ENCODE results near the gene SNRNP40. TPM values are rescaled to one million over a fixed set of nuclear protein-coding genes. Genes with fewer than 3 reads are reported as not detected.

The SNRNP40 gene
- total and polyA plus RNA-seq, 10 of the 15 experiments (the other 5 are each of a cell fraction or from before 2014, with no cell fraction given): 34.9 to 212 (median 115) TPM

- H3K4me2 ChIP-seq (ENCODE audit: control insufficient read depth, insufficient read depth): no peak overlapping the region
- no peak overlapping the region for H3K4me3 ChIP-seq
- no peak overlapping the region for H3K9ac ChIP-seq (ENCODE audit: control insufficient read depth, insufficient read depth, low read length)
- ChIA-PET CTCF (no interaction called here), RAD21 (ENCODE audit: unreplicated experiment) (no interaction called here), POLR2A (no interaction called here), SMC1A (ENCODE audit: uncharacterized antibody, unreplicated experiment) (interaction anchor here (0.6 kb wide), 1 partner anchor 203 kb away, joined by 3 read pairs; no protein-coding TSS in a partner anchor)
- no peak overlapping the region for H3K27ac ChIP-seq (ENCODE audit: control insufficient read depth, insufficient read depth)
- intact Hi-C loops (cut with micrococcal nuclease; ENCODE audit: unreplicated experiment): no loop called here
- no peaks in the 10 kb centered on the region for H3K9me3 ChIP-seq (replicated peaks; ENCODE audit: control insufficient read depth, insufficient read depth, low read length)
- WGBS (ENCODE audit: insufficient coverage, insufficient replicate concordance, low lambda C conversion rate, missing lambda C conversion rate): 13% methylated on average over 8 of the region's 9 CpGs
- no peaks in the 10 kb centered on the region for H3K27me3 ChIP-seq (replicated peaks in 1 of 2; ENCODE audit: control insufficient read depth in 2 of 2, insufficient read depth in 2 of 2, low read length in 1 of 2)
- ATAC-seq (no peak), FAIRE-seq (no peak), DNase-seq (ENCODE audit: low read depth, low spot score) (no peak)
- no peaks in the 10 kb centered on the region for H3K4me1 ChIP-seq (ENCODE audit: control insufficient read depth, insufficient read depth, low read length)
- in situ Hi-C loops (cut with MboI): no loop called here
- no peak overlapping the region for H2AFZ ChIP-seq (ENCODE audit: control insufficient read depth, low read depth, low read length)
- TF ChIP-seq RAD21 (IDR thresholded peaks at IDR 0.05; ENCODE audit: insufficient read depth, low read depth, low read length) (no peak), STAT3 (IDR thresholded peaks at IDR 0.05; ENCODE audit: low read depth, low read length) (no peak), USF2 (IDR thresholded peaks at IDR 0.05; ENCODE audit: borderline replicate concordance, low read depth, low read length) (no peak), ASH2L (IDR thresholded peaks at IDR 0.05; ENCODE audit: borderline replicate concordance, low read depth) (no peak), TCF3 (IDR thresholded peaks at IDR 0.05; ENCODE audit: borderline replicate concordance, insufficient read depth, low read depth, low read length) (no peak), KLF5 (IDR thresholded peaks at IDR 0.05; ENCODE audit: partially characterized antibody) (no peak), RAD51 (IDR thresholded peaks at IDR 0.05) (no peak), RELB (IDR thresholded peaks at IDR 0.05; ENCODE audit: low read depth) (no peak), POLR2AphosphoS2 (IDR thresholded peaks at IDR 0.05; ENCODE audit: low read depth, low read length) (no peak), CHD2 (IDR thresholded peaks at IDR 0.05; ENCODE audit: borderline replicate concordance, low read depth, low read length) (no peak), SREBF2 (IDR thresholded peaks at IDR 0.05; ENCODE audit: low read length) (no peak), ZBTB4 (CRISPR knock-in tag; IDR thresholded peaks at IDR 0.05) (no peak), E2F8 (IDR thresholded peaks at IDR 0.05; ENCODE audit: low read depth, partially characterized antibody) (no peak)
- H3K79me2 ChIP-seq (ENCODE audit: control insufficient read depth, insufficient read depth, low read length): no peaks in the 10 kb centered on the region
- BruUV-seq (replicated peaks): no TSS peak
- H3K36me3 ChIP-seq (ENCODE audit: control insufficient read depth in 2 of 2, insufficient read depth in 2 of 2, low read length in 1 of 2): no peaks in the 10 kb centered on the region
- H4K20me1 ChIP-seq (ENCODE audit: control insufficient read depth, insufficient read depth): no peaks in the 10 kb centered on the region
Measured at GRCh38 chr1:31224068-31224467, 72.5 kb downstream of the SNRNP40 start.

Data from GM12878 (cell line).